Right ventricle myocardium inferior (tissue), 1 donor: Measurements from ENCODE around the gene PDE9A. TPM values are rescaled to one million over a fixed set of nuclear protein-coding genes. Genes with fewer than 3 reads are reported as not detected.

Experiments used
- ATAC-seq: fragments of 200-7000 bp; cut with Tn5 transposase; one replicate; pipeline ENCODE4 v1.9.1; 2020; ENCODE audit warnings: mild to moderate bottlenecking, moderate library complexity
- DNase-seq: peaks from one replicate; pipeline ENCODE4 v3.0.0; 2021; ENCODE audit errors: missing footprints
- intact Hi-C: fragments of 100-400 bp; cut with DNase I; formaldehyde crosslinking; loops from one replicate; pipeline ENCODE4 v1.11.0; 2022
- total RNA-seq: library from RNA; stranded (reverse); fragmentation: NEBNext Ultra II Directional; extraction: Animal tissue kit (Norgen Biotek cat#: 25700); gene quantifications from one replicate; pipeline ENCODE4 v1.2.1, GENCODE V29; 2021
- donor health status: DM: no; HTN: yes; CAD: no; lungs with severe emphysema.

Gene PDE9A
- total RNA-seq, 1 donor from 2014 or later, result 3.4 TPM

- ATAC-seq, result no peak
- intact Hi-C loops, result loop anchor here (5.0 kb wide), 1 partner anchor 51 kb away; no protein-coding TSS in a partner anchor
- peak; percentile 4 for DNase-seq
Observed at GRCh38 chr21:42768324-42769121, 115.1 kb downstream of the PDE9A start.

GRCh38 chr21:42769183-42769819 is 115.9 kb downstream of the PDE9A start:
- ATAC-seq (no peak), DNase-seq (no peak)
- intact Hi-C loops, result loop anchor here (5.0 kb wide), 1 partner anchor 52 kb away; no protein-coding TSS in a partner anchor

- no peak for ATAC-seq
- intact Hi-C loops, result loop anchor here (5.0 kb wide), 1 partner anchor 53 kb away; no protein-coding TSS in a partner anchor
- DNase-seq, result no peak
Observed at GRCh38 chr21:42769820-42770716, 116.6 kb downstream of the PDE9A start.

GRCh38 chr21:42770717-42771502 is 117.5 kb downstream of the PDE9A start:
- ATAC-seq, result no peak
- intact Hi-C loops, result no loop called here

GRCh38 chr21:42771503-42771805 is 118.0 kb downstream of the PDE9A start:
- no peak for ATAC-seq
- intact Hi-C loops, result no loop called here
- no peak for DNase-seq

More at GRCh38 chr21:42770717-42771502, 117.5 kb downstream of the PDE9A start:
- DNase-seq, result no peak

GRCh38 chr21:42775123-42775522 is 121.7 kb downstream of the PDE9A start:
- intact Hi-C loops, result no loop called here
- ATAC-seq, result no peak

GRCh38 chr21:42775891-42776290 is 122.5 kb downstream of the PDE9A start:
- no peak for ATAC-seq
- intact Hi-C loops, result no loop called here

More at GRCh38 chr21:42775123-42775522, 121.7 kb downstream of the PDE9A start:
- DNase-seq, result no peak

GRCh38 chr21:42777064-42777756 is 123.8 kb downstream of the PDE9A start:
- DNase-seq (no peak), ATAC-seq (no peak)
- intact Hi-C loops, result no loop called here

More at GRCh38 chr21:42775891-42776290, 122.5 kb downstream of the PDE9A start:
- no peak for DNase-seq

- ATAC-seq (no peak), DNase-seq (no peak)
- intact Hi-C loops, result no loop called here
Observed at GRCh38 chr21:42777757-42778344, 124.4 kb downstream of the PDE9A start.

GRCh38 chr21:42779431-42779861 is 126.0 kb downstream of the PDE9A start:
- ATAC-seq (no peak), DNase-seq (no peak)
- intact Hi-C loops, result no loop called here

GRCh38 chr21:42780617-42781016 is 127.2 kb downstream of the PDE9A start:
- DNase-seq, result no peak
- no peak for ATAC-seq
- intact Hi-C loops, result loop anchor here (5.0 kb wide), 1 partner anchor 33 kb away; no protein-coding TSS in a partner anchor

- ATAC-seq (no peak), DNase-seq (no peak)
Observed at GRCh38 chr21:42781150-42781970, 127.9 kb downstream of the PDE9A start.

GRCh38 chr21:42781971-42782722 is 128.7 kb downstream of the PDE9A start:
- intact Hi-C loops, result loop anchor here (5.0 kb wide), 1 partner anchor 35 kb away; no protein-coding TSS in a partner anchor
- ATAC-seq (no peak), DNase-seq (no peak)

More at GRCh38 chr21:42781150-42781970, 127.9 kb downstream of the PDE9A start:
- intact Hi-C loops, result loop anchor here (5.0 kb wide), 1 partner anchor 34 kb away; no protein-coding TSS in a partner anchor

GRCh38 chr21:42782723-42783242 is 129.4 kb downstream of the PDE9A start:
- DNase-seq (no peak), ATAC-seq (no peak)
- intact Hi-C loops, result loop anchor here (1.0 to 5.0 kb wide), 2 partner anchors 35 to 58 kb away; no protein-coding TSS in a partner anchor

GRCh38 chr21:42784276-42784675 is 130.9 kb downstream of the PDE9A start:
- ATAC-seq (peak; percentile 30), DNase-seq (no peak)
- intact Hi-C loops, result loop anchor here (5.0 kb wide), 1 partner anchor 37 kb away; no protein-coding TSS in a partner anchor
